Sigmoid colon (tissue), 7 donors: ENCODE data around the gene PLPPR3. TPM values are rescaled to one million over a fixed set of nuclear protein-coding genes. Genes with fewer than 3 reads are reported as not detected.

Experiments
- DNase-seq: peaks from one replicate; pipeline ENCODE4 v3.0.0-alpha.2; 2019
- H3K27ac ChIP-seq, 4 donors: fragments of 200-600 bp; sonication (generic); one replicate each; pipeline ENCODE4 v1.5.1; 2016 to 2019; ENCODE audit warnings: mild to moderate bottlenecking in 1 of 4
- H3K27me3 ChIP-seq, 3 donors: fragments of 200-600 bp; sonication (generic); one replicate each; pipeline ENCODE4 v1.5.1; 2019; ENCODE audit warnings: mild to moderate bottlenecking in 1 of 3
- H3K36me3 ChIP-seq, 4 donors: fragments of 200-600 bp; sonication (generic); one replicate each; pipeline ENCODE4 v1.5.1; 2016 to 2019
- H3K4me1 ChIP-seq, 4 donors: fragments of 200-600 bp; sonication (generic); one replicate each; pipeline ENCODE4 v1.5.1; 2017 to 2019
- H3K4me3 ChIP-seq, 4 donors: fragments of 200-600 bp; sonication (generic); one replicate each; pipeline ENCODE4 v1.5.1; 2017 to 2019; ENCODE audit warnings: mild to moderate bottlenecking in 2 of 4, moderate library complexity in 1 of 4
- H3K9me3 ChIP-seq, 4 donors: fragments of 200-600 bp in 3 of 4; sonication (generic) in 3 of 4; one replicate each; pipeline versions ENCODE4 v1.5.1 to v1.6.1; 2013 to 2019
- EP300 ChIP-seq, 4 donors: sonication (generic); formaldehyde crosslinking; IDR thresholded peaks; one replicate each; pipeline ENCODE4 v1.6.1; 2017; ENCODE audit warnings: antibody characterized with exemption in 4 of 4
- POLR2A ChIP-seq, 2 donors: fragments of 450-650 bp; IDR thresholded peaks; one replicate each; pipeline ENCODE4 v1.6.1; 2016; ENCODE audit warnings: antibody characterized with exemption in 2 of 2, mild to moderate bottlenecking in 2 of 2, moderate library complexity in 2 of 2
- POLR2AphosphoS5 ChIP-seq, 4 donors: sonication (generic); formaldehyde crosslinking; IDR thresholded peaks; one replicate each; pipeline ENCODE4 v1.6.1; 2017; ENCODE audit warnings: antibody characterized with exemption in 4 of 4
- WGBS, 2 donors: extraction: QIAGEN DNeasy Blood & Tissue Kit; methylation state at CpG; one replicate each; pipeline ENCODE4 v1.1.7; 2013; 5-methylcytosine and 5-hydroxymethylcytosine counted together
- intact Hi-C: fragments of 100-400 bp; cut with DNase I; formaldehyde crosslinking; loops from one replicate; pipeline ENCODE4 v1.15.1; 2023
- polyA plus RNA-seq, 3 donors: library from polyadenylated mRNA; stranded (reverse); fragments of 200-250 nt; gene quantifications; one replicate each; pipeline ENCODE4 v1.2.3, GENCODE V29; 2013
- total RNA-seq, 4 donors: library from RNA; depleted of rRNA; stranded (reverse); fragments of >200 nt; gene quantifications; one replicate each; pipeline ENCODE4 v1.1.0, GENCODE V29; 2016
- TF ChIP-seq, protein P1 (sequence below), 4 experiments: fragments of 450-650 bp in 3 of 4; fragments of 200-600 bp in 1 of 4; IDR thresholded peaks; one replicate each; pipeline ENCODE4 v1.5.1; 2016 to 2019; ENCODE audit warnings: antibody characterized with exemption in 4 of 4, mild to moderate bottlenecking in 3 of 4, moderate library complexity in 2 of 4
- donor health status: healthy with polysubstance abuse.
- donor health status: Bipolar disorder and iron deficiency.
- donor health status: healthy.

PLPPR3 gene
- total and polyA plus RNA-seq, 7 donors: 0.07 TPM; not detected in 6

GRCh38 chr19:803686-804418, 17.9 kb downstream of the PLPPR3 start:
- WGBS, 2 donors: 86 to 90% methylated on average over 31 of the region's 31 CpGs
- Histone ChIP-seq H3K36me3 (peaks cover 38 to 63% (median 48%) of the 10 kb centered on the region in 4 donors), H3K4me3 (no peak overlapping the region), H3K9me3 (no peaks in the 10 kb centered on the region), H3K27me3 (no peaks in the 10 kb centered on the region), H3K4me1 (peaks cover 0 to 53% (median 49%) of the 10 kb centered on the region in 4 donors), H3K27ac (peak overlapping the region in 1 of 4 donors; percentile 96)
- no peak for TF ChIP-seq POLR2A (IDR thresholded peaks at IDR 0.05)
- no peak for TF ChIP-seq EP300 (IDR thresholded peaks at IDR 0.05)
- TF ChIP-seq, protein P1, sequence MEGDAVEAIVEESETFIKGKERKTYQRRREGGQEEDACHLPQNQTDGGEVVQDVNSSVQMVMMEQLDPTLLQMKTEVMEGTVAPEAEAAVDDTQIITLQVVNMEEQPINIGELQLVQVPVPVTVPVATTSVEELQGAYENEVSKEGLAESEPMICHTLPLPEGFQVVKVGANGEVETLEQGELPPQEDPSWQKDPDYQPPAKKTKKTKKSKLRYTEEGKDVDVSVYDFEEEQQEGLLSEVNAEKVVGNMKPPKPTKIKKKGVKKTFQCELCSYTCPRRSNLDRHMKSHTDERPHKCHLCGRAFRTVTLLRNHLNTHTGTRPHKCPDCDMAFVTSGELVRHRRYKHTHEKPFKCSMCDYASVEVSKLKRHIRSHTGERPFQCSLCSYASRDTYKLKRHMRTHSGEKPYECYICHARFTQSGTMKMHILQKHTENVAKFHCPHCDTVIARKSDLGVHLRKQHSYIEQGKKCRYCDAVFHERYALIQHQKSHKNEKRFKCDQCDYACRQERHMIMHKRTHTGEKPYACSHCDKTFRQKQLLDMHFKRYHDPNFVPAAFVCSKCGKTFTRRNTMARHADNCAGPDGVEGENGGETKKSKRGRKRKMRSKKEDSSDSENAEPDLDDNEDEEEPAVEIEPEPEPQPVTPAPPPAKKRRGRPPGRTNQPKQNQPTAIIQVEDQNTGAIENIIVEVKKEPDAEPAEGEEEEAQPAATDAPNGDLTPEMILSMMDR (IDR thresholded peaks at IDR 0.05): no peak
- TF ChIP-seq POLR2AphosphoS5 (IDR thresholded peaks at IDR 0.05): no peak
- DNase-seq: no peak
- intact Hi-C loops: no loop called here

DNA sequence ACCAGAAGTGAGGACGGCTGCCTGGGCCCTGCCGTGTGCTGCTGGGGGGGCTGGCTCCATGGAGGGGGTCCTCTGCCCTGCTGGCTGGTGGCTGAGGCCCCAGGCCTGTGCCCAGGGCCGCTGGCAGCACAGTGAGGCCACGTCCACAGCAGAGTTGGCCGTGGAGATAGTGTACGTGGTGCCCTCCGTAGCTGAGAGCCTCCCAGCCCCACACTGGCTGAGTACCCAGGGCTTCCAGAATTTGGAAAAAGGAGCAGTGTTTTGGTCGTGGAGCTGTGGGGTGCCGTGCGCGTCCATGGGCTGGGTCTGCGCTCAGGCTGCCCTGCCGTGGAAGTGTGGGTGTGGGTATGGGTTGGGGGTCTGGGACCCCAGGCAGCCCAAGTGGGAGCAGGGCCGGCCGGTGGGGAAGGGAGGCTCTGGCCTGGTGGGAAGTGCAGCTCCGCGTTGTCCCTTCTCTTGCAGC, 18.6 kb downstream of the PLPPR3 start:
- intact Hi-C loops: no loop called here
- 87 to 90% methylated on average over 17 of the region's 17 CpGs for WGBS, 2 donors
- Histone ChIP-seq H3K4me1 (peaks cover 0 to 60% (median 55%) of the 10 kb centered on the region in 4 donors), H3K4me3 (peak overlapping the region in 2 of 4 donors; percentile 0 to 34), H3K9me3 (no peaks in the 10 kb centered on the region), H3K27ac (peak overlapping the region; percentile 70 to 100 (median 97)), H3K27me3 (no peaks in the 10 kb centered on the region), H3K36me3 (peaks cover 31 to 56% (median 41%) of the 10 kb centered on the region in 4 donors)
- TF ChIP-seq POLR2AphosphoS5 (IDR thresholded peaks at IDR 0.05) (no peak), POLR2A (IDR thresholded peaks at IDR 0.05) (no peak)
- DNase-seq: no peak

- intact Hi-C loops: no loop called here
- Histone ChIP-seq H3K4me3 (peak overlapping the region in 3 of 4 donors; percentile 0 to 34 (median 16)), H3K36me3 (peaks cover 25 to 51% (median 36%) of the 10 kb centered on the region in 4 donors), H3K4me1 (peaks cover 0 to 62% (median 55%) of the 10 kb centered on the region in 4 donors), H3K27me3 (no peaks in the 10 kb centered on the region), H3K9me3 (no peaks in the 10 kb centered on the region), H3K27ac (peak overlapping the region; percentile 70 to 100 (median 97))
- DNase-seq: no peak
- 70 to 74% methylated on average over 28 of the region's 28 CpGs for WGBS, 2 donors
- TF ChIP-seq, protein P1 (IDR thresholded peaks at IDR 0.05): no peak
- TF ChIP-seq POLR2A (IDR thresholded peaks at IDR 0.05) (no peak), EP300 (IDR thresholded peaks at IDR 0.05) (no peak), POLR2AphosphoS5 (IDR thresholded peaks at IDR 0.05) (no peak)
Measured at GRCh38 chr19:802498-803098, 19.2 kb downstream of the PLPPR3 start.

DNA sequence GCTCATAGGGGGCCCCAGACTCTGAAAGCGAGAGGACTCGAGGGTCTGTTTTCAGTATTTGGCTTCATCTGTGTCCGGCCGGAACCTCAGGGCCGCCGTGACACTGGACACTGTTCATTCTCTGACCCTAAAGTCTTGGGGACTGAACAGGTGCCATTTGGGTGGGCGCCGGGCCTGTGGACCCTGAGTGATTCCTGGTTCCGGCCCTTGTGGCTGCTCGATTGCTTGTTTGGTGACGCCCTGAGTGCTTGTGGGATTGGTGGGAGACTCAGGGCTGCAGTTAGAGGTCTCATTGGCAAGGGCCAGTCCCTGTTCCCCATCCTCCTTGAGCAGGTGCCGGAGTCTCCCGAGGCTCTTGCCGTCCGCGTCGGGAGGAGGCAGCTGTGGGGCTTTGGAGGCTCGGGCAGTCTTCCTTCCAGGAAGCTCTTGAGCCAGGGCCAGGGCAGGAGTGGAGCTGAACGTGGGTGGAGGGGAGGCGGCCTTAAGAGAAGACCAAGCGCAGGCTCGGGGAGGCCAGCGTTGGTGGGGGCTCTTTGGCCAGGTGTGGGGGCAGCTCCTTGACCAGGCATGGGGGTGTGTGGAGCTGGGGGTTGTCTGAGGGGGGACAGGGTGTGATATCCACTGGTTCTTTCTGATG, 19.8 kb downstream of the PLPPR3 start:
- DNase-seq: peak; percentile 82
- peaks cover 0 to 62% (median 55%) of the 10 kb centered on the region in 4 donors for H3K4me1 ChIP-seq
- H3K4me3 ChIP-seq: peak overlapping the region in 3 of 4 donors; percentile 16 to 34 (median 26)
- no peaks in the 10 kb centered on the region for H3K27me3 ChIP-seq
- peaks cover 20 to 44% (median 31%) of the 10 kb centered on the region in 4 donors for H3K36me3 ChIP-seq
- H3K9me3 ChIP-seq: no peaks in the 10 kb centered on the region
- peak overlapping the region; percentile 70 to 100 (median 97) for H3K27ac ChIP-seq
- TF ChIP-seq POLR2AphosphoS5 (IDR thresholded peaks at IDR 0.05): peak in 2 of 4 donors; percentile 11 to 25
- no peak for TF ChIP-seq POLR2A (IDR thresholded peaks at IDR 0.05)
- no peak for TF ChIP-seq EP300 (IDR thresholded peaks at IDR 0.05)
- TF ChIP-seq, protein P1 (IDR thresholded peaks at IDR 0.05): no peak
- WGBS, 2 donors: 45 to 63% methylated on average over 23 of the region's 23 CpGs
- intact Hi-C loops: loop anchor here (2.0 kb wide), 1 partner anchor 269 kb away; no protein-coding TSS in a partner anchor
